Activated CD4-positive, alpha-beta T cell treated with anti-CD3 and anti-CD28 coated beads for 48 hours (primary cell): Measurements from ENCODE around the gene ZC3H12C.

Experiments
- DNase-seq: peaks from one replicate; pipeline ENCODE4 v3.0.0-alpha.2; 2020

Gene ZC3H12C

DNA sequence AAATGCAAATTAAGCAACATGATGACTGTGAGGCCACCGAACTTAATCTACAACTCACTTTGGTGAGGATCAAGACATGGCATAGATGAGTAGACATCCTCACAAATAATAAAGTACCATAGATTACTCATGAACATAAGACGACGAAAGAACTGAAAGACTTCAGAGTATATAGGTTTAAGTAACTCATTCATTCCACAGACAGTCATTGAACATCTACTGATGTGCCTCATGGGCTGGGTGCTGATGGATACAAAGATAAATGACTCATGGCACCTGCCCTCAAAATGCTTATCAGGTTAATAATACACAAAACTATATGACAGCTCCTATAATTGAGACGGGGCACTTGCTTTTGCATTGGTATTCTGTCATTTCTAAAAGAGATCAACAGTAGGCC, 63.3 kb downstream of the ZC3H12C start:
- no peak for DNase-seq

DNA sequence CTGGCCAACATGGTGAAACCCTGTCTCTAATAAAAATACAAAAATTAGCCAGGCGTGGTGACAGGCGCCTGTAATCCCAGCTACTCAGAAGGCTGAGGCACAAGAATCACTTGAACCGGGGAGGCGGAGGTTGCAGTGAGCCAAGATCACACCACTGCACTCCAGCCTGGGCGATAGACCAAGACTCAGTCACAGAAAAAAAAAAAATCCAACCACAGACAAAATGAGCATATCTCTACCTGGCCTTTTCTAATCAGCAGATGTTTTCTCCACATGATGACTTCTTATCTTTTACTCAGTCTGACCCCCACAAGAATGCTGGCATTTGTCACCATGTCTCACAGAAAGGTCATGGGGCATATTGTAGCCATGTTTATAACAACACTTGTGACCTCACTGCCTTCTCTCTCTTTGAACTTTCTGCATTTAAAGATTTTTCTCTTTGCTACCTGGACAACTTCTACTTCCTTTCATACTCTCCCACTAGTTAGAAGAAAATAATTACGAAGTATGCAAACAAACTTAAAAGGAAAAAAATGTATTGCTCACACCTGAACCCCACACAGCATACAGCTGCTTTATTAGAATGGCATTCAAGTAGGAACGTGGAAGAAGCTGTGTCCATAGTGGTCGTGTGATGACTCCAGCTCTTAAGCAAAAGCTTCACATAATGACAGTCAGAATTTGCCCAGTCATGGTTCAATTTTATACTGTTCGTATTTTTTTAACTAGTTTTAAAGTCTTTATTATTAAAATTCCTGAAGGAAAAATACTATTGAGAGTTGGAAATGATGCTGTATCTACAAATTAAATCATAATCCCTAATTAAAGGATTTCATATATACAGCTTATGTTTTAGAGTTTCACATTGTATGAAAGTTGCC, 65.4 kb downstream of the ZC3H12C start:
- DNase-seq: no peak

DNA sequence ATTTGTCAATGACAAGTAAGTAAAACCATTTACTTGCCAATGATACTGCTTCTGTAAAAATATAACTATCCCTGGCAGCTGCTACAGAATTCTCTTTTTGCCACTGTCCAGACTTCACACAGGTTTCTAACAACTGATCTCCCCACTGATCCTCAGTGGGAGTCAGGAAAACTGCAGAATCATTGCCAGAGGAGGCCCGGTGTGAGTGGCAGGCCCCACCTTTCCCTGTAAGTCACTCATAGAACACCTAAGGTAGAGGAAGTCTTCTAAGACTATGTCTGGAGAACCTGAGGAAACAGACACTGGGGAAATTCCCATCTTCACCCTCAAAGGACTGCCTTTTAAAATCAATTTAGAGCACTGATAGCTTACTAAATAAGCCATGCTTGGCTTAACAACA, 66.3 kb downstream of the ZC3H12C start:
- DNase-seq: no peak

DNA sequence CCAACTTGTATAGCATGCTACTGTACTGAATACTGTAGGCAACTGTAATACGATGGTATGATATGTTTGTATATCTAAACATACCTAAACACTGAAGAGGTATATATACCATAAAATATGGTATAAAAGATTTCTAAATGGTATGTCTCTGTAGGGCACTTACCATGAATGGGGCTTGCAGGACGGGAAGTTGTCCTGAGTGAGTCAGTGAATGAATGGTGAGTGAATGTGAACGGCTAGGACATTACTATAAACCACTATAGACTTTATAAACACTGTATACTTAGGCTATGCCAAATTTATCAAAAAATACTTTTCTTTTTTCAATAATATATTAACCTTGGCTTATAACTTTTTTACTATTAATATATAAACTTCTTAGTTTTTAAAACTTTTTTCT, 66.8 kb downstream of the ZC3H12C start:
- no peak for DNase-seq

DNA sequence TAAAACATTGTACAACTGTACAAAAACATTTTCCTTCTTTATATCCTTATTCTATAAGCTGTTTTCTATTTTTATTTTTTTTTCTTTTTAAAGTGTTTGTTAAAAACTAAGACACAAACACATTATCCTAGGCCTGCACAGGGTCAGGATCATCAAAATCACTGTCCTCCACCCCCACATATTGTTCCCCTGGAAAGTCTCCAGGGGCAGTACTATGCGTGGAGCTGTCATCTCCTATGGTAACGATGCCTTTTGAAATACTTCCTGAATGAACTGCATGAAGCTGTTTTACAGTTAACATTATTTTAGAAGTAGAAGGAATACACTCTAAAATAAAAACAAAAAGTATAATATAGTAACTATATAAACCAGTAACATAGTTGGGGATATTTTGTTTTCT, 67.2 kb downstream of the ZC3H12C start:
- DNase-seq: no peak

DNA sequence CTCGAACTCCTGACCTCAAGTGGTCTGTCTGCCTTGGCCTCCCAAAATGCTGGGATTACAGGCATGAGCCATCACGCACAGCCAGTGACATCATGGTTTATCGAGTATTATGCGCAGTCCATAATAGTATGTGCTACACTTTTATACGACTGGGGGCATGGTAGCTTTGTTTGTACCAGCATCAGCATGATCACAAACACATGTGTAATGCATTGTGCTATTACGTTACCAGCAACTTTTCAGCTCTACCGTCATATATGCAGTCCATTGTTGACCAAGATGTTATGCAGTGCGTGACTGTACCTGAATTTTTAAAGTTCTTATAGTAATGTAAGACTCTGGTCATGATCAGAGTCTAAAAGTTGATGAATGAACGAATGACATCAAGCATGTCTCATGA, 67.9 kb downstream of the ZC3H12C start:
- DNase-seq: no peak

DNA sequence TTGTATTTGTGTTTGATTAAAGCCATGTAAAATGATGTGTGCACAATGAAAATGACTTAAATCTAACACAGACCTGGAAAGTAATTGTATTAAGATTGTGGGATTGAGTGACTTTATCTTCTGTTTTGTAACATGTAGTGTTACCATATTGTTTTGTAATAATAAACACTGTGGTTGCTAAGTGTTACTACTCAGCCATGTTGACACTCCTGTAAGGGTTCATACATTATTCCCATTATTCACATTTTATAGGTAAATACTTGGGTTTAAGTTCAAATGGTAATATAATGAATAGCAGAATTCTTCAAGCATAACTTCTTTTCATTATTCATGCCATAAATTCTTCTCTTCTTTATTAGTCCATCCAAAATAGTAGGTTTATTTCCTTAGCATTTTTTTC, 69.0 kb downstream of the ZC3H12C start:
- no peak for DNase-seq

DNA sequence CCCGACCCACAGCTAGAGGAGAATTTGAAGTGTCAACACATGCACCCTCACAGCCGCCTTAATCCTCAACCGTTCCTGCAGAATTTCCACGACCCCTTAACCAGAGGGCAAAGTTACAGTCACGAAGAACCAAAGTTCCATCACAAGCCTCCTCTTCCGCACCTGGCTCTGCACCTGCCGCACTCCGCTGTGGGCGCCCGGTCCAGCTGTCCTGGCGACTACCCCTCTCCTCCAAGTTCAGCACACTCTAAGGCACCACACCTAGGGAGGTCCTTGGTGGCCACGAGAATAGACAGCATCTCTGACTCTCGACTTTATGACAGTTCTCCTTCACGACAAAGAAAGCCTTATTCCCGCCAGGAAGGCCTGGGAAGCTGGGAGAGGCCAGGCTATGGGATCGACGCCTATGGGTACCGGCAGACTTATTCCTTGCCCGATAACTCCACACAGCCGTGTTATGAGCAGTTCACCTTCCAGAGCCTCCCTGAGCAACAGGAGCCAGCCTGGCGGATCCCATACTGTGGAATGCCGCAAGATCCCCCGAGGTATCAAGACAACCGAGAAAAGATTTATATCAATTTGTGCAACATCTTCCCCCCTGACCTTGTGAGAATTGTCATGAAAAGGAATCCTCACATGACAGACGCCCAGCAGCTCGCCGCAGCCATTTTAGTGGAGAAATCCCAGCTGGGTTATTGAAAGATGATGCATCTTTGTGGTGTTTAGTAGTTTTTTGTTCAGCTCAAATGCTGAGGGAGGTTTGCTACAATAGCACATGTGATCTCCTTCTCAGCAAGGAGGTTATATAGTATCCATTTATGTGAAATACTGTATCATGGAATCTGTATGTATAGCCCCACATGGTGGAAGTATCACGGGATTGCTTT, 72.1 kb downstream of the ZC3H12C start:
- DNase-seq: no peak

DNA sequence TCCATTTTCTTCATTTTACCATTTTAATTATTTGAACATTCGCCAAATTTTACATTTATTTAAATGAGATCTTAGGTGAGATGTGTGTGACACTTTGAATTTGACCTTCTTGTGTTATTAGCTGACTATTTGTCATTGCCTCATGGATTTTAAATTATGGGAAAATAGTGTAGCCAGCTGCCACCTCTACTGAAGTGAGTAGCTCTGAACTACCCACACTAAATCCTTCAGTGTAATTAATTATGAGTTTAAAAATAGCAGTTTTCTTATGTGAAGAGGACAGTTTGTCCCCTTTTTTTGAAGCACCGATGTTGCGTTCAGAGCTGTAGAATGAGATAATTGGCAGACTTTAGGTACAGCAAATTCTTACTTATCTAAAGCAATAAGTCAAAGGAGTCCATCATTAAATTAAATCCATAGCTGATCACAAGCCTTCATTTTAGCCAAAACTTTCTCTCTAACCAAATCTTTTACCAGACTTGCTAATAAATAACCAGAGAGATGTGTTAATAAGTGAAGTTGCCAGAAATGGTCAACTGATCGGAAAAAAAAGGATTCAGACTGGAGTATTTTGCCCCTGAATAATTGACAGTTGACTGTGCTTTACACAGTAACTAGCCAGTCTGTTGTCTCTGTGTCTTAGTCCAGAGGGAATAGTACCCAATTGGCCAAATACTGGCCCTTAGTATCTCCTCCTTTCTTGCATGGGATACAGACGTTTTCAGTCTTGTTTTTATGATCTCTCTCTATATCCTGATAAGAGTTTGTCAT, 75.0 kb downstream of the ZC3H12C start:
- DNase-seq: no peak

DNA sequence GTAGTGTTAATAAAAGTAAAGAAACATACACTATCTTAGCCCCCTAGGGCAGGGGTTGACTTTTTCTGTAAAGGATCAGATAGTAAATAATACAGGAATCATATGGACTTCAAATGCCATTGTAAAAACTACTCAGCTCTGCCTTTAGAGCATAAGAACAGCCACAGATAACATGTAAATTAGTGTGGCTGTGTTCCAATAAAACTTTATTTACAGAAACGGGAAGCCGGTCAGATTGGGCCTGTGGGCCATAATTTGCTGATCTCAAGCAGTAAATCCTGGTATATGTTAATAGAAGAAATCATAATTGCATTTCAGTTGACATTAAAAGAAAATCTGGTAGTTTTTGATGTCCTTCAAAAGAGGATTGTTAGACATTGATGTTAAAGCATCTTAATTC, 76.5 kb downstream of the ZC3H12C start:
- DNase-seq: no peak

DNA sequence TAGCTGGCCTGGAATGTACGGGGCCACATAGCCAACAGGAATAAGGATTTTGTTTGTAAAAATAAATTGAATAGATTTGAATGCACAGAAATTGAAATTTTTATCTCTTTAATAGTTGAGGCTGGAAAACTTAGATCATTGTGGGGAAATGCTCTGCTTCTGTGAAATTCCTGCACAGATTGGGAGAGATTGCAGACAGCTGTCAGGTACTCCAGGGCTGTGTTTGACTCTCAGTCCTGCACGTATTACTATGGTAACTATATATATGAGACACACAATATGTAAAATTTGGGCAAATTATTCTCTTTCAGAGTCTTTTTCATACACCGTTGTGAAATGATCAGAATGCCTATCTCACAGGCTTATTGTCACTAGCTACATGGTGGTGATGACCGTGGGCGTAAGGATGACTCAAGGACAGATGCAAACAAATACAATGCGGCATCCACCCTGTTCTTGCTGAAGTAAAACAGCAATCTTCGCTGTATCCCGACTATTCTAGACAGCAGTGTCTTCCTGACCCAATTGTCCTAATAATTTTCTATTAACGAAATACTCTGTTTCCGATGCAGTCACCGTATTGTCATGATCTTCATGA, 79.4 kb downstream of the ZC3H12C start:
- peak; percentile 39 for DNase-seq

DNA sequence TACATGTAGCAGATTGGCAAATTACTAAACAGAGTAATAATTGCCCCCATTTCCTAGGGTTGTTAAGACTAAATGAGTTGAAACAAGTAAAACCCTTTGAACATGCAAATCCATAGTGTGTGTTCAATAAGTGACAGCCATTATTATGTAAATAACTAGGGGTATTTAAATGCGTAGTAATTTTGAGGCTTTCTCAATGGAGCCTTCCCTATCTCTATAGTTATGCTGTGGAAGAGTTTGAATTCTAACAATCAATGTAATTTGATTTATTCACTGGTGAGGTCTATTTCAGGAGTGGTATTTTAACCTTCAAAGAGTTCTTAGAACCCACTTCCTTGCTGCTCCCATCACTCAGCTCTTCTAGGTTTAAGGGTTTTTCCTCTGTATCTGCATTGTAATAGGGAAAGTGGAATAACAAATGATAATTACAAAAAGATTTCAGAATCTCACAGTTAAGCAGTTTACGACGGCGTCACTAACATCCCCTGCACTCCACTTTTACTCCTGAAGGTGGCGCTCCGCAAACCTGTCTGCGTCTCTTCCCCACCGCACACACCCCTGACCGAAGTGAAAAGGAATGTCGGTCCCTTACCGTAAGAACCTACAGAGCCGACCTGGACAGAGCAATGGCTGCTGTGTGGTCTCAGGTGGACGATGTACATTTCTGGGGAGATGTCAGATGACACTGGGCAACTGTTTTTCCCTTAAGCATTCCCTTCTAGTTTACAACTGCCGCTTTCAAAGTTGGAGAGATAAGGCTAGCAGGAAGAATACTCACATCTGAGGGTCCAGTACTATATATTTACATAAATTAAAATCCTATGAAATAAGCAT, 80.8 kb downstream of the ZC3H12C start:
- DNase-seq: peak; percentile 80

DNA sequence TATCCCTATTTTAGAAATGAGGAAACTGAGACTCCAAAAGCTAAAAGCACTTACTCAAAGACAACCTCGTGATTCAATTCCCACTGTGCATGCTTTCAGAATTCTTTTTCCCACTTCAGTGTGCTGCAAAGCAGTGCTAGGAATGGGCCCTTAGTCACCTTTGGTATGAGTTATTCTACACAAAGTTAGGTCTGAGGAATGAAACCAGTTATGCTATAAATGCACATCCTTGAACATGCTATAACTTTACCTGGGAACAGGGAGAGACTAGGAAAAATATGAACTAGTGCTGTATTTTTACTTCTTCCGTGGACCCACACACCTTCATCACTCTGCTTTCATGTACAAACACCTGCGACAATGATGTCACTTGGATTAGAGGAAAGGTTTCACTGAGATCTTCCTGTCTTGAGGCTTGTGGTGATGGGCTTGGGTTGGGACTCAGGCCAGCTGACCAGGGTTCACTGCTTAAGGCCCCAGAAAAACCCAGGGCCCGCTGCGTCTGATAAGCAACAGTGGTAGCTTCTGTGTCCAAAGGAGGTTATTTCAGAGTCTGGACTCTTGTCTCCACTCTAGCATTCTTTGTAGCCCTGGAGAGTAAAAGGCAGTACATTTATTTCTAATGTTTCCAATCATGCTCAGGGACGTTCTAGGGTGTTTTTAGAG, 81.6 kb downstream of the ZC3H12C start:
- DNase-seq: no peak

DNA sequence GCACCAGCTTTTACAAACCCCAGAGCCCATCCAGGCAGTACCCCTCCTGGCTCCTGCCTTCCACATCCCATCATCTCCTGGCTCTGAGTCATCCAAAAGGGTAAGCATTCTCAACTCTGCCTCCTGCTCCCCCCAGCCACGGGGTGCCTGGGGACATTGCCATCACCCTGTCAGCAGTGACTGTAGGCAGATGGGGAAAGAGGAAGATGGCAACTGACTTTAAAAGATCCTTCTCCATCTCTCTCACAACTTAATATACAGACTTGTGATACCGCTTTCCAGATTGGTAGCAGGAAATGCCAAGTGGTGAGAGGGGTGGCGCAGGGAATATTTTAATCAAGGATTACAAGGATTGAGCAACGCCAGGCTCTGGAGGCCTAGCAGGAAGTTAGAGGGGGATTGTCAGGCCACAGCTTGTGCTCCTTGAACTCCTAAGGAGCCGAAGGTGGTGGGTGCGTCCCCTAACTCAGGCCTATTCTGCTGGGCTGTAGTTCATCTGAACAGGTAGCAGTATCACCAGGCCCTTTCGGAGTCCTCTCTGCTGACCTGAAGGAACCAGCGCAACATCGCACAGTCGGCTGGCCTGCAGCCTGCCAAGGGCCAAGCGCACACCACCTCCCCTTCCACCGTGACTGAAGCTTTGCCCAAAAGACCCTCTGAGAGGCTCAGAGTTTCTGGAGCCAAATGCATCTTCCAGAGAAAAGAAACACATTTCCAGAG, 83.3 kb downstream of the ZC3H12C start:
- no peak for DNase-seq

DNA sequence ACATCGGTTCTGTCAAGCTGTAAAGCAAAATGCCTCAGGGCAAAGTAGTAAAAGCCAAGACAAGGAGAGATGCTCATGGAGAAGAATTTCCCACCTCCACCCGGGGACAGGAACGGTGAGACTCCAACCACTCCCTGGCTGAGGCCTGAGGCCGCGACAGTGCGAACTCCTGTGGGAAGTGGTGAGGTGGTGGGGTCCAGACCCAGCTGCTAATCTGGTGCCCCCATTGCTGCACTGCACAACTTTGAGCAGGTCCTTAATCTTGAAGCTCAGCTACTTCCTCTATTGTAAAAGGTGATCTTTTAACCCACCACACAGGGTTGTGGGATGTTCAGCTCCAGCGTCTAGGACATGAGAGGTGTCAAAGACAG, 83.9 kb downstream of the ZC3H12C start:
- no peak for DNase-seq

DNA sequence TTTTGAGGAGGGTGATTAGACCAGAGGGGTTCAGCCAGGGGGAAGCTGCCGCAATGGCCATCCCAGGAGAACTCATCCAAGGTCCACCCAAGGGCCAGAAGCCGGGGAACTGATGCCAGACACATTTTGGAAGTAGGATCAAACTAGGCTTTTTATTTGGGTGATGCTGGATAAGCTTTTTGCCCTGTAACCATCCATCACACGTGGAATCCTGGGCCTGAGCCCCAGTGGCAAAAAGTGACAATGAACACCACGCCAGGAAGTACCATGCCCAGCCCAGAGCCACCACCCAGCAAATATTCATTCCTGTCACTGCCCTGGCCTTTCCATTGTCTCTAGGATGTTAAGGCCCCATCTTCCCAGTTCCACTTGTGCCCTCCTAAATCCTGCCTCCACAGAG, 85.9 kb downstream of the ZC3H12C start:
- DNase-seq: no peak

DNA sequence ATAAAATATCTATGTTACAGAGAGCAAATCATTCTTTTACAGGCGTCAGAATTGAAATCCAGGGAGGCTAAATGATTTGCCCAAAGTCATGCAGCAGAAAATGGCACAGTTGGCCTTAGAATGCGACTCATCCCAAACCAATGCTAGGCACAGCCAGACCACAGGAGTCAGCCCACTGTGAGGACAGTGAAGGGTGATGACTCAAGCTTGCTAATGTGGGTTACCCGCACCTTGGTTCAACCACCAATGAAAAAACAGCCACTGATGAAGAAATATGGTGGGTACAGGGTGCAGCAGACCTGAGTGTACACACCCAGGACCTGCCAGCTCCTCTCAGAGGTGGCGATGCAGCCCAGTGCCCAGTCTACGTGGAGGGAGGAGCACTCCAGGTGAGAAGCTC, 89.7 kb downstream of the ZC3H12C start:
- DNase-seq: peak; percentile 10

DNA sequence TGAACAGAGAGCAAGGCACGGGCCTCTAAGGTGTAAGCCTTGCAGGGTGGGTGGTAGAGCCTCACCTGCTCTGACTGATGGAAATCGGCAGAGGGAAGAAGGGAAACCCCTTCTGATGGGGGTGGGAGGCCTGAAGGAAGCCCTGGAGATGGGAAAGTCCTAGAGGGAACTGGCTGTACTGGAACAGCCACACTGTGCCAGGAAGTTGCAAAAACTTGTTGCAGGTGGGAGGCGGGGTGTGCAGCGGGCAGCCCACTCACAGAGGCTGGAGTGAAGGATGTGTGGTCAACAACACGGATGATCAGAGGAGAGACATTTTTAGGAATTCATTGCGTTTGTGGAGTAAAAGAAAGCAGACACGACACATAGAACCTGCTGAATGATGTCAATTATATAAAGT, 91.3 kb downstream of the ZC3H12C start:
- no peak for DNase-seq

DNA sequence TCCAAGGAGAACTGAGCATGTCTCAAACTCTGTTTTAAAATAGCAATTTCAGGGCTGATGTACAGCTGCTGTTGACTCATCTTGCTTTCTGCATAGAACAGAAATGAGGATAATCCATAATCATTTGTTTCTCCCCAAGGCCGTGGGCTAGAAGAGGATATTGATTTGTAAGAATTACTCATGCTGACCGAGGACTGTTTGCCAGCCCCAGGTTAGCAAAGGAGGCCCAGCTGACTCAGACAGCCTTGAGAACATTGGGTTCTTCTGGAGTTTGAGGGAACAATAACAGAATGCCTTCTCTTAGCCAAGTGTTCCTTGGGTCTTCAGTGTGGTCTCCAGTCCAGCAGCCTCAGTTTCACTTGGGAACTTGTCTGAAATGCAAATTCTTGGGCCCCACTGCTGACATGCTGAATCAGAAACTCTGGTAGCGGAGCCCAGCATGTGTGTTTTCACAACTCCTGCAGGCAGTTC, 92.0 kb downstream of the ZC3H12C start:
- no peak for DNase-seq

DNA sequence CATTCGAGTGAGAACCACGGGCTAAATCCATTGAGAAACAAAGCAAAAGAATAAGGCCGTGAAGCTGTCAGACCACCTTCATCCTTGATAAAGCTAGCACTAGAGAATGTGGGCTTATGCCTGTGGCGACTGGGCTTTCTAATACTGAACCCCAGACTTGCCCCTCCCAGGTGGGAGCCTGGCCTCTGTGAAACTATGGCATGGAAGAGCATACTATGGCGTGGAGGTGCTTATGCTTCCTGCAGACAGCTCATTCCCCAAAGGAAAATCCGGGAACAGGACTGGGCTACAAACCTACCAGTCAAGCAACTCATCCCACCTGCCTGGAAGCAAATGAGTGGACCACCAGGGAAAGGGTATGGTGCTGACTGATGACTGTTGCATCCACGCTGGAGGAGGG, 92.4 kb downstream of the ZC3H12C start:
- no peak for DNase-seq

DNA sequence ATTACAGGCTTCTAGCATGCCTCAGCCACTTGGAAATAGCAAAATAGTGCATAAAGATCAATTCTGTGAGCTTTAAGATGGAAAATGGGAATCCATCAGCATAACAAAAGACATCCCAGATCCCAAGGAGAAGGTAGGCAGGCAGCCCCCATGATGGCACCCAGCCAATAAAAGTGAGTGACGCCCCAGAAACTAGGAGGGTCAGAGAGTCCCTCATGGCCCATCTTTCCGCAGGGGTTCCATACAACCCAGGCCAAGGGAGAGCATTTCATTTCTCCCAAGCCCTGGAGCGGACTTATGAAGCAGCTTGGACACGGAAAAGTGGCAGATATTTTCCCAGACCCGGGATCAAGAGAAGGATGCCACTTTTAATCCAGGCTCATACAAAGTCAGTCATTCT, 93.3 kb downstream of the ZC3H12C start:
- DNase-seq: no peak
